Endothelial cell of umbilical vein (primary cell): Measurements from ENCODE around the gene APOBEC3F.

Source experiments
- EZH2 ChIP-seq: IDR thresholded peaks from 2 replicates; pipeline ENCODE4 v1.6.1; 2012; ENCODE audit warnings: borderline replicate concordance, low read depth, mild to moderate bottlenecking, moderate library complexity, low read length, inconsistent platforms; ENCODE audit not compliant: severe bottlenecking
- FOS ChIP-seq: IDR thresholded peaks from 2 replicates; pipeline ENCODE4 v1.6.1; 2011; ENCODE audit warnings: mild to moderate bottlenecking, low read length, moderate library complexity, borderline replicate concordance; ENCODE audit not compliant: insufficient read depth
- GATA2 ChIP-seq: IDR thresholded peaks from 2 replicates; pipeline ENCODE4 v1.7.0; 2011; ENCODE audit warnings: low read depth, mild to moderate bottlenecking, moderate library complexity, mixed read lengths, low read length; ENCODE audit not compliant: insufficient read length, insufficient read depth
- JUN ChIP-seq: IDR thresholded peaks from 2 replicates; pipeline ENCODE4 v1.6.1; 2011; ENCODE audit warnings: borderline replicate concordance, low read depth; ENCODE audit not compliant: insufficient read length, insufficient read depth
- POLR2A ChIP-seq: IDR thresholded peaks from 2 replicates; pipeline ENCODE4 v1.6.1; 2012; ENCODE audit warnings: low read depth, mild to moderate bottlenecking, control low read depth, low read length
- TF ChIP-seq, protein P1 (sequence below), 2 donors: IDR thresholded peaks; 1 replicate in 1 of 2; 2 replicates in 1 of 2; pipeline ENCODE4 v1.5.1; 2011; ENCODE audit warnings: low read length in 2 of 2, mild to moderate bottlenecking in 2 of 2, moderate library complexity in 2 of 2, control low read depth in 1 of 2, inconsistent platforms in 1 of 2, low read depth in 1 of 2; ENCODE audit not compliant: insufficient read depth in 1 of 2; ENCODE audit errors: extremely low read depth in 1 of 2

GRCh38 chr22:39070186-39070585 lies 29.5 kb downstream of the APOBEC3F start:
- TF ChIP-seq, protein P1, sequence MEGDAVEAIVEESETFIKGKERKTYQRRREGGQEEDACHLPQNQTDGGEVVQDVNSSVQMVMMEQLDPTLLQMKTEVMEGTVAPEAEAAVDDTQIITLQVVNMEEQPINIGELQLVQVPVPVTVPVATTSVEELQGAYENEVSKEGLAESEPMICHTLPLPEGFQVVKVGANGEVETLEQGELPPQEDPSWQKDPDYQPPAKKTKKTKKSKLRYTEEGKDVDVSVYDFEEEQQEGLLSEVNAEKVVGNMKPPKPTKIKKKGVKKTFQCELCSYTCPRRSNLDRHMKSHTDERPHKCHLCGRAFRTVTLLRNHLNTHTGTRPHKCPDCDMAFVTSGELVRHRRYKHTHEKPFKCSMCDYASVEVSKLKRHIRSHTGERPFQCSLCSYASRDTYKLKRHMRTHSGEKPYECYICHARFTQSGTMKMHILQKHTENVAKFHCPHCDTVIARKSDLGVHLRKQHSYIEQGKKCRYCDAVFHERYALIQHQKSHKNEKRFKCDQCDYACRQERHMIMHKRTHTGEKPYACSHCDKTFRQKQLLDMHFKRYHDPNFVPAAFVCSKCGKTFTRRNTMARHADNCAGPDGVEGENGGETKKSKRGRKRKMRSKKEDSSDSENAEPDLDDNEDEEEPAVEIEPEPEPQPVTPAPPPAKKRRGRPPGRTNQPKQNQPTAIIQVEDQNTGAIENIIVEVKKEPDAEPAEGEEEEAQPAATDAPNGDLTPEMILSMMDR (IDR thresholded peaks at IDR 0.05; ENCODE audit: extremely low read depth in 1 of 2, insufficient read depth in 1 of 2, low read depth in 1 of 2, low read length in 2 of 2), result no peak
- TF ChIP-seq GATA2 (no peak), POLR2A (no peak), FOS (no peak), EZH2 (no peak), JUN (no peak)
